ENCODE data around the gene WWOX. TPM values are rescaled to one million over a fixed set of nuclear protein-coding genes. Genes with fewer than 3 reads are reported as not detected.

Gene WWOX
- total RNA-seq, 1 donor from 2014 or later = 43.2 TPM

DNA sequence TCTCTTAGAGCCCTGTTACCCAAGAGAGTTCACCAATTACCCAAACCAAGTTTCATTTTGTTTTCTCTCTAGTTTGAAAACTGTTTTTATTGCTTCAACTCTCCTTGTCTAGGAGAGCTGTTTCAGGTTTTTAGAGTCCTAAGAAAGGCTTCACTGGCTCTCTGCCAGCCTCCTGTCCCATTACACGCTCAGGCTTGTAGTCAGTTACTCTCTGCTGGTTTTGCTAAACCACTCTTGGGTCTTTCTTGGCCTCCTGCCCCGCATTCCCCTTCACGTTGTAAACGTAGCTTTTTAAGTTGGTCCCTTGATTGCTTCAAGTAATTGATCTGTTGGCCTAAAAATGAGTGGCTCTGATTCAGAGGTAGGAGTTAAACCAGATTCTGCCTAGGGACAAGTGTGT, 972.0 kb downstream of the WWOX start:
- Mint-ChIP-seq H3K27ac (no peak overlapping the region), H3K4me1 (ENCODE audit: low read depth) (peaks cover 12% of the 10 kb centered on the region), H3K9me3 (ENCODE audit: low read depth) (no peaks in the 10 kb centered on the region), H3K36me3 (ENCODE audit: insufficient read depth) (no peaks in the 10 kb centered on the region), H3K4me3 (ENCODE audit: low read depth) (no peak overlapping the region), H3K27me3 (peaks cover 28% of the 10 kb centered on the region)
- TF ChIP-seq, protein P1, sequence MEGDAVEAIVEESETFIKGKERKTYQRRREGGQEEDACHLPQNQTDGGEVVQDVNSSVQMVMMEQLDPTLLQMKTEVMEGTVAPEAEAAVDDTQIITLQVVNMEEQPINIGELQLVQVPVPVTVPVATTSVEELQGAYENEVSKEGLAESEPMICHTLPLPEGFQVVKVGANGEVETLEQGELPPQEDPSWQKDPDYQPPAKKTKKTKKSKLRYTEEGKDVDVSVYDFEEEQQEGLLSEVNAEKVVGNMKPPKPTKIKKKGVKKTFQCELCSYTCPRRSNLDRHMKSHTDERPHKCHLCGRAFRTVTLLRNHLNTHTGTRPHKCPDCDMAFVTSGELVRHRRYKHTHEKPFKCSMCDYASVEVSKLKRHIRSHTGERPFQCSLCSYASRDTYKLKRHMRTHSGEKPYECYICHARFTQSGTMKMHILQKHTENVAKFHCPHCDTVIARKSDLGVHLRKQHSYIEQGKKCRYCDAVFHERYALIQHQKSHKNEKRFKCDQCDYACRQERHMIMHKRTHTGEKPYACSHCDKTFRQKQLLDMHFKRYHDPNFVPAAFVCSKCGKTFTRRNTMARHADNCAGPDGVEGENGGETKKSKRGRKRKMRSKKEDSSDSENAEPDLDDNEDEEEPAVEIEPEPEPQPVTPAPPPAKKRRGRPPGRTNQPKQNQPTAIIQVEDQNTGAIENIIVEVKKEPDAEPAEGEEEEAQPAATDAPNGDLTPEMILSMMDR (IDR thresholded peaks at IDR 0.05; ENCODE audit: unreplicated experiment) = no peak
- no peak for DNase-seq (ENCODE audit: low spot score, unreplicated experiment)

DNA sequence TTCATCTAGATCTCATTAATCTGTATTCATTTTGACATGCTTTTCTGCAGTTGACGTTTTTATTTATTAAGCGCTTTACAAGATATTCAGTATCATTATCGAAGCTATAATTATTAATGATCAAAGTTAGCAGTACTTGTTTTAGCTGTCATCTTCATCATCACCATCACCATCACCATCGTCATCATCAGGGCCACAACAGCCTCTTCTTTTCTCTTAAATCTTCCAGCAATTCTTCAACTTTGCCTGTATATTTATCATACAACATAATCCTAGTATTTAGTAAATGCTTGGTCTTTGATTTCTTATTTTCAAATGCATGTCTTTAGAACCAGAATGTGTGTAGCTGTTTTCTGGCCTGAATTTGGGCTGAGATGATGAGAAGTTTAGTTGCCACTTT, 973.1 kb downstream of the WWOX start:
- Mint-ChIP-seq H3K4me3 (ENCODE audit: low read depth) (no peak overlapping the region), H3K36me3 (ENCODE audit: insufficient read depth) (no peaks in the 10 kb centered on the region), H3K9me3 (ENCODE audit: low read depth) (no peaks in the 10 kb centered on the region), H3K4me1 (ENCODE audit: low read depth) (peaks cover 12% of the 10 kb centered on the region), H3K27ac (no peak overlapping the region), H3K27me3 (peaks cover 23% of the 10 kb centered on the region)
- TF ChIP-seq, protein P1 (IDR thresholded peaks at IDR 0.05; ENCODE audit: unreplicated experiment) = no peak
- DNase-seq (ENCODE audit: low spot score, unreplicated experiment) = no peak

DNA sequence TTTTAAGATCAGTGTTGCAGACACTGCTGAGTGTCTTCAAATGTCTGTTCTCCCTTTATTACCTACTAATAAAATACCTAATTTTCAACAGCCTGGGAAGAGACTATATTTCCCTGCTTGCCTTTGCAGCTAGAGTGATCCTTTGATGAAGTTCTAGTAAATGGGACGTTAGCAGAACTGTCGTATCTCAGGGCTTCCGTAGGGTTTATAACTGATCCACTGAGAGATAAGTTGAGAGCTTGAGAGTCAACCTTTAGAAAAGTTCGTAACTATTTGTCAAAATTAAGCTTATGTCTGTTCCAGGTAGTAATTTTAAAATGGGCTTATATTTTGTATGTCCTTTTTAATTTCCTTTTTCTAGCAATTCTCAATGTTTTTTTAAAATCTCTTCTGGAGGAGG, 974.1 kb downstream of the WWOX start:
- peaks cover 10% of the 10 kb centered on the region for H3K4me1 Mint-ChIP-seq (ENCODE audit: low read depth)
- no peak for DNase-seq (ENCODE audit: low spot score, unreplicated experiment)
- peaks cover 21% of the 10 kb centered on the region for H3K27me3 Mint-ChIP-seq
- no peaks in the 10 kb centered on the region for H3K9me3 Mint-ChIP-seq (ENCODE audit: low read depth)
- no peak overlapping the region for H3K4me3 Mint-ChIP-seq (ENCODE audit: low read depth)
- no peak overlapping the region for H3K27ac Mint-ChIP-seq
- TF ChIP-seq, protein P1 (IDR thresholded peaks at IDR 0.05; ENCODE audit: unreplicated experiment) = no peak
- no peaks in the 10 kb centered on the region for H3K36me3 Mint-ChIP-seq (ENCODE audit: insufficient read depth)

DNA sequence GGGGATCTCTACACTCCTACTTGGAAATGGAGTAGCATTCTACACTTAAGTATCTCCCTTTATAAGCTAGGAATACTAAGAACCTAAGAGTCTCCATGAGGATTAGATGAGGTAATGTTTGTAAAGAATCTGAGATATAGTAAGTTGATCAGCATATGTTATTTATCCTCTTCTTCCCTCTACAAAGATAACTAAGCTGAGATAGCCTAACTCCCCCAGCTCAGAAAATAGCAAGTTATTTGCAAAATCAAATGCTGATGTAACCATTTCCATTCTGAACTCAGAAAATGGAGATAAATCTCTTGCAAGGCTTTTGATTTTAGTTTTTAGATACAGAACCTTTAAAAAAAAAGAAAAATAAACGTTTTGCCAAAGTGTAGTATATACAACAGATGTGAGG, 975.1 kb downstream of the WWOX start:
- Mint-ChIP-seq H3K36me3 (ENCODE audit: insufficient read depth) (no peaks in the 10 kb centered on the region), H3K27ac (no peak overlapping the region), H3K27me3 (peaks cover 21% of the 10 kb centered on the region), H3K4me1 (ENCODE audit: low read depth) (peaks cover 3% of the 10 kb centered on the region), H3K4me3 (ENCODE audit: low read depth) (no peak overlapping the region), H3K9me3 (ENCODE audit: low read depth) (no peaks in the 10 kb centered on the region)
- DNase-seq (ENCODE audit: low spot score, unreplicated experiment) = no peak
- TF ChIP-seq, protein P1 (IDR thresholded peaks at IDR 0.05; ENCODE audit: unreplicated experiment) = no peak

DNA sequence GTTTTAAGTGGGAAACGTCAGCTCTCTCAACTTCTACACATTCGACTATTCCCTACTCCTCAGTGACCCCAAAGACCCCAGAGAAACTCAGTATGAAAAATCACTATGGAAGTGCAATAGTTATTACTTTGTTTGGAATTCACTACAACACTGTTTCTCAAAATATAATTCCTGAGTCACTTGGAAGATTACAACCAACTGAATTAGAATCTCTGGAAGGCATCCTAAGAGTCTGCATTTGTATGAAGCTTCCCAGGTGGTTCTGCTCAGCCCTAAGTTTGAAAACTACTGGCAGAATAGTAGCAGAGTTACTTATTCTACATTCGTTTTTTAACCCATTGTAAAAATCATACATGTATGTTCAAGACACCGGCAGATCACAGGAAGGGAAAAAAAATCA, 975.5 kb downstream of the WWOX start:
- Mint-ChIP-seq H3K36me3 (ENCODE audit: insufficient read depth) (no peaks in the 10 kb centered on the region), H3K4me1 (ENCODE audit: low read depth) (no peaks in the 10 kb centered on the region), H3K4me3 (ENCODE audit: low read depth) (no peak overlapping the region), H3K9me3 (ENCODE audit: low read depth) (no peaks in the 10 kb centered on the region), H3K27ac (no peak overlapping the region), H3K27me3 (peaks cover 21% of the 10 kb centered on the region)
- TF ChIP-seq, protein P1 (IDR thresholded peaks at IDR 0.05; ENCODE audit: unreplicated experiment) = no peak
- DNase-seq (ENCODE audit: low spot score, unreplicated experiment) = no peak
